GM23338 (cell line): ENCODE results near the gene ERO1A.

Source experiments
- CREB1 ChIP-seq: fragments of 250-450 bp; sonication (Bioruptor Pico); IDR thresholded peaks from 2 replicates; pipeline ENCODE4 v1.5.0; 2020; ENCODE audit warnings: low read depth, mild to moderate bottlenecking, moderate library complexity
- CTCF ChIP-seq, 2 experiments: fragments of 200-600 bp in 1 of 2; sonication (generic) in 1 of 2; conservative IDR thresholded peaks; 2 replicates each; pipeline versions ENCODE4 v1.5.1 to v1.6.1; 2016 to 2017; ENCODE audit warnings: antibody characterized with exemption in 2 of 2, low read depth in 2 of 2, mild to moderate bottlenecking in 2 of 2, moderate library complexity in 1 of 2
- ETS1 ChIP-seq: IDR thresholded peaks from 2 replicates; pipeline ENCODE4 v1.6.1; 2016; ENCODE audit warnings: antibody characterized with exemption
- EZH2 ChIP-seq: fragments of 200-600 bp; sonication (generic); IDR thresholded peaks from one replicate; pipeline ENCODE4 v1.8.0; 2017; ENCODE audit warnings: antibody characterized with exemption, mild to moderate bottlenecking, low read depth; ENCODE audit not compliant: unreplicated experiment
- EZH2phosphoT487 ChIP-seq: fragments of 200-600 bp; sonication (generic); IDR thresholded peaks from one replicate; pipeline ENCODE4 v1.8.1; 2018; ENCODE audit warnings: antibody characterized with exemption; ENCODE audit not compliant: unreplicated experiment
- JUNB ChIP-seq: IDR thresholded peaks from one replicate; pipeline ENCODE4 v1.6.1; 2016; ENCODE audit warnings: antibody characterized with exemption; ENCODE audit not compliant: unreplicated experiment
- NANOG ChIP-seq: IDR thresholded peaks from 2 replicates; pipeline ENCODE4 v1.6.1; 2016; ENCODE audit warnings: antibody characterized with exemption, borderline replicate concordance
- POLR2AphosphoS5 ChIP-seq: IDR thresholded peaks from 2 replicates; pipeline ENCODE4 v1.6.1; 2016; ENCODE audit warnings: antibody characterized with exemption, low read depth
- STAT1 ChIP-seq: IDR thresholded peaks from one replicate; pipeline ENCODE4 v1.6.1; 2016; ENCODE audit warnings: antibody characterized with exemption; ENCODE audit not compliant: unreplicated experiment
- ZNF114 ChIP-seq: fragments of 250-450 bp; sonication (Bioruptor Pico); IDR thresholded peaks from 2 replicates; pipeline ENCODE4 v1.5.0; 2020; ENCODE audit warnings: mild to moderate bottlenecking, moderate library complexity
- ZNF331 ChIP-seq: fragments of 250-450 bp; sonication (Bioruptor Pico); IDR thresholded peaks from 2 replicates; pipeline ENCODE4 v1.5.0; 2020; ENCODE audit warnings: low read depth, mild to moderate bottlenecking, moderate library complexity
- ZNF462 ChIP-seq: fragments of 250-450 bp; sonication (Bioruptor Pico); IDR thresholded peaks from 2 replicates; pipeline ENCODE4 v1.5.0; 2020; ENCODE audit warnings: mild to moderate bottlenecking, moderate library complexity
- TF ChIP-seq, protein P1 (sequence below): IDR thresholded peaks from one replicate; pipeline ENCODE4 v1.6.1; 2018; ENCODE audit warnings: antibody characterized with exemption; ENCODE audit not compliant: unreplicated experiment

GRCh38 chr14:52692248-52692962, 3.0 kb downstream of the ERO1A start:
- TF ChIP-seq, protein P1, sequence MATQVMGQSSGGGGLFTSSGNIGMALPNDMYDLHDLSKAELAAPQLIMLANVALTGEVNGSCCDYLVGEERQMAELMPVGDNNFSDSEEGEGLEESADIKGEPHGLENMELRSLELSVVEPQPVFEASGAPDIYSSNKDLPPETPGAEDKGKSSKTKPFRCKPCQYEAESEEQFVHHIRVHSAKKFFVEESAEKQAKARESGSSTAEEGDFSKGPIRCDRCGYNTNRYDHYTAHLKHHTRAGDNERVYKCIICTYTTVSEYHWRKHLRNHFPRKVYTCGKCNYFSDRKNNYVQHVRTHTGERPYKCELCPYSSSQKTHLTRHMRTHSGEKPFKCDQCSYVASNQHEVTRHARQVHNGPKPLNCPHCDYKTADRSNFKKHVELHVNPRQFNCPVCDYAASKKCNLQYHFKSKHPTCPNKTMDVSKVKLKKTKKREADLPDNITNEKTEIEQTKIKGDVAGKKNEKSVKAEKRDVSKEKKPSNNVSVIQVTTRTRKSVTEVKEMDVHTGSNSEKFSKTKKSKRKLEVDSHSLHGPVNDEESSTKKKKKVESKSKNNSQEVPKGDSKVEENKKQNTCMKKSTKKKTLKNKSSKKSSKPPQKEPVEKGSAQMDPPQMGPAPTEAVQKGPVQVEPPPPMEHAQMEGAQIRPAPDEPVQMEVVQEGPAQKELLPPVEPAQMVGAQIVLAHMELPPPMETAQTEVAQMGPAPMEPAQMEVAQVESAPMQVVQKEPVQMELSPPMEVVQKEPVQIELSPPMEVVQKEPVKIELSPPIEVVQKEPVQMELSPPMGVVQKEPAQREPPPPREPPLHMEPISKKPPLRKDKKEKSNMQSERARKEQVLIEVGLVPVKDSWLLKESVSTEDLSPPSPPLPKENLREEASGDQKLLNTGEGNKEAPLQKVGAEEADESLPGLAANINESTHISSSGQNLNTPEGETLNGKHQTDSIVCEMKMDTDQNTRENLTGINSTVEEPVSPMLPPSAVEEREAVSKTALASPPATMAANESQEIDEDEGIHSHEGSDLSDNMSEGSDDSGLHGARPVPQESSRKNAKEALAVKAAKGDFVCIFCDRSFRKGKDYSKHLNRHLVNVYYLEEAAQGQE = no peak
- TF ChIP-seq CTCF (conservative IDR thresholded peaks at IDR 0.05; ENCODE audit: low read depth in 2 of 2) = no peak
- TF ChIP-seq POLR2AphosphoS5 = no peak
- TF ChIP-seq EZH2 = no peak
- TF ChIP-seq ETS1 = no peak
- no peak for TF ChIP-seq EZH2phosphoT487
- no peak for TF ChIP-seq ZNF331 (CRISPR knock-in tag)
- TF ChIP-seq JUNB = no peak
- no peak for TF ChIP-seq CREB1
- no peak for TF ChIP-seq NANOG
- no peak for TF ChIP-seq STAT1
- no peak for TF ChIP-seq ZNF462 (CRISPR knock-in tag)
- no peak for TF ChIP-seq ZNF114 (CRISPR knock-in tag)
